ENCODE results near the gene ORC3.
A peak's percentile ranks its signal among the peaks of the same experiment; 100 is the strongest.

Gene ORC3

DNA sequence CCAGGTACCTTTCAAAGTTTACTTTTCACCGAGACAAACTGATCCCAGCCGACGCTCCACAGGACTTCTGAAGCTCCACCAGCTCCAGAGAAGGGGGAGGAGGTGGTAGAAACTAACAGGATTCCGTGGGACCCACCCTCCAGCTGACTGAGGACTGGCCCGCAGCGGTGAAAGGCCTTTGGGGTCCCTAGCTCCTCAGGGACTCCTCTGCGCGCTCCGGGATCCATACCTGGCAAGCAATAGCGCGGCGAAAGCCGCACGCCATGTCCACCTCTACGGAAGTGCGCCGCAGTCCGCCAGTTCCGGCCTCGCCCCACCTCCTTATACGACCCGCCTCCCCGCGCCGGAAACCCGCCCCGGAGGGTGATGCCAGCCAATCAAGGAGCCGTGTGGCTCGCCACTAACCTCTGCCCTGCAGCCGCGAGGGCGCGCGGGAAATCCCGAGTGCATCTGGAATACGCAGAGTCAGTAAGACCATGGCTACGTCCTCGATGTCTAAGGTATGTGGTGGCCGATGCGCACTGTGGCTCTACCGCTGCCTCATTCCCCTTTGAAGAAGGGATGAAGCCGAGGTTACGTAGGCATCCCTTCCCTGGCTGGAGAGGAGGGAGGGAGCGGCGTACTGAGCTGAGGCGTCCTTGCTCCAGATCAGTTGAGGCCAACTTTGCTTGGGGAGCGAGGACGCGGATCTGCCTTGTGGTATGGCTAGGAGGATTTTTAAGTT is at the start of gene ORC3, which contains the start of gene RARS2:
TSS of gene ORC3 (plus strand) at position 443 of the 724 bp plus-strand sequence. CDS start at position 477, 34 bp downstream.
TSS of gene RARS2 (minus strand) at position 295 of the 724 bp plus-strand sequence. CDS start at position 265, 30 bp downstream.
- DNase-seq (ENCODE audit: low spot score) (peak; percentile 78), FAIRE-seq (peak; percentile 21)

DNA sequence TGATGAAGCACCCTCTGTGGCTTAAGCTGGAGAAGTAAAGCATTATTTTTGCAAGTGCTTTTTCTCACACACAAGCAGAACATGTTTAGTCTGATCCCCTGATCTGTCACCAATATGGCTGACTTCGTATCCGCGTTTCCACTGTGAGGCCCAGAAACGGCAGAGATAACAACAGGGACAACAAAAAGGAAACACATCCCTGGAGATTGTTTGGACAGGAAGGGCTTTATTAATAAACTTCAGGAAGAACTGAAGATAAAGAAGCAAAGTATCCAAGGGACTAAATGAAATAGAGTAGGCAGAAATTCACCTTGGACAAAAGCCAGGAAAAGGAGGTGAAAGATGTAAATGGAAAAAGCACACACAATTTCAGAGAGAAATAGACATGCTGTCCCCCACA is 49.4 kb upstream of the ORC3 start:
- FAIRE-seq (no peak), DNase-seq (ENCODE audit: low spot score) (no peak)

DNA sequence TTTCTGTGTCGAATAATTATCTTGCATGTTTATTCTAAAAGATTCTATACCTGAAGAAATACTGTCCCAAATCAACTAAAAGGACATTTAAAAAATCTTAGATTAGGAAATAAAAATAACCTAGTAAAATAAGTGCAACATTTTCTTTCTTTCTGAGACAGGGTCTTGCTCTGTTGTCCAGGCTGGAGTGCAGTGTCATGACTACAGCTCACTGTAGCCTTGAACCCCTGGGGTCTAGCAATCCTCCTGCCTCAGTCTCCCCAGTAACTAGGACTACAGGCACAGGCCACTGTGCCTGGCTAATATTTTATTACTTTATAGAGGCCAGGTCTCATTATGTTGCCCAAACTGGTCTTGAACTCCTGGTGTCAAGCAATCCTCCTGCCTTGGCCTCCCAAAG is 48.9 kb upstream of the ORC3 start:
- FAIRE-seq (no peak), DNase-seq (ENCODE audit: low spot score) (no peak)

DNA sequence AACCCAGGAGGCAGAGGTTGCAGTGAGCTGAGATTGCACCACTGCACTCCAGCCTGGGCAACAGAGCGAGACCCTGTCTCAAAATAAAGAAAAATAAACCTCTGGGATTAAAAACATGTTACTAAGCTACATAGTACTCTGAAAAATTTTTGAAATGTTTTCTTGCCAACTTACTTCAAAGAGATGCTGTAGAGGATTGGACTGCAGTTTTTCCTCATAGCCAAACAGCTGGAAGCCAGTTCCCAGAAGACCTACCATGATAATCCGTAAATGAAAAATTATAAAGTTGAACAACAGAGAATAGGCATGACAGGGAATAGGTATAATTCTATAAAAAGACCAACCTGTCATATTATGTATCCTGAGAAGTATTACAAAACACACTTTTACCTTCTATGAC is 48.2 kb upstream of the ORC3 start:
- FAIRE-seq (no peak), DNase-seq (ENCODE audit: low spot score) (no peak)

DNA sequence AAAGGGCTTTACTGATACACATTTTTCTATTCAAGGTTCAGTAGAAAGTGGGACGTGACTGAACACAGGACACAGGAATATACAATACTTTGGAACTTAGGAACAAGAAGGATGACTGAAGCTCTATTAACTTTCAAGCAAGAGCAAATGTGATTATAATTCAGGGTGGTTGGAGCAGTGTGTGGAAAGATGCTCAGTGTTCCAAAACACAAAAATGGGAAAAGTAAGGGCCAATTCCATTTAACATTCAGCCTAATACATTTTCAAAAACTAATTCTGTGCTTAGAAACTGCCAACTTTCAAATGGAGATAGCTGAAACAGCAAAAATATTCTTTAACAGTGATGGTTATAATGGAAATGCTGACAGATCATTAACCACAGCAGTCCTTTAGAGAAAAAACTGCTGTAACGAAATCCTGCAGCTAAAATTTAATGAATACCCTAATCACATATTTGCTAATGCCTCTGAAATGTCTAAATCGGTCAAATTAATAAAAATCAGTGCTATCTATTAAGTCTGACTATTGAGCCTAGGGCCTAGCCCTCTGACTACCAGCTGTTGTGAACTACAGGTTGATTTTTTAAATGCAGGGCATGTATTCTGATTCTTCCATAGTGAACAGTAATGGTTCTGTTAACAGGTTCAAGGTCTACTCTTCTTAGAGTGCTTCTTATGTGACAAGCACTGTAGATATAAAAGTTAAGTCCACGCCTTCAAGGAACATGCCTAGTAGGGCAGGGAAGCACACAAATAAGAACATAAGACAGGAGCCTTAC is 46.0 kb upstream of the ORC3 start:
- no peak for FAIRE-seq
- no peak for DNase-seq (ENCODE audit: low spot score)

DNA sequence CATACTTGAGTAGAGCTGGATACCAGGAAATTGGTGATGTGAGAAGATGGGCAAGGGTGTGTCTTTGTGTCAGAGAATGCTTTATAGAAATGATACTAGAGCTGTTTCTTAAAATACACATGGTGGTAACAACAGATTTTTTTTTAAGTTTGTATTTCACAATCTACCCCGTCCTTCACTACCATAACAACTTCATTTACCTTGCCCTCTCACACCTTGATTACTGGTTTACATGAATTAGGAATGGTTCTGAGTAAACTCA is 45.5 kb upstream of the ORC3 start:
- FAIRE-seq (no peak), DNase-seq (ENCODE audit: low spot score) (no peak)

DNA sequence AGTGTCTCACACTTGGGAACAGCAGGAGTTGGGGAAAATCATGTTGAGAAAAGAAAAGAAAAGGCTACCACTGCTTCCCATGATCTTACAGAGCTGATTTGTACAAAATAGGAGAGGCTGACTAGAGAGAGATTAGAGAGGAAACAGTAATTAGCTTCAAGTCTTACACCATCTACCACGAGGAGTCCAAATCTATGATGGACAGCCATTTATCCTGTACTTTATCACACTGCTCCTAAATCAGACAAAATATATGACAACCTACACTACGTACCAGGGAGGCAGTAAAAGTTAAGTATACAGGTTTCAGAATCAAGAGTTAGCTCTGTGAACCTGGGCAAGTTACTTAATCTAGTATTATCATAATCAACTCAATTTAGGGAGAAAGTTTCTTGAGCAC is 38.1 kb upstream of the ORC3 start:
- DNase-seq (ENCODE audit: low spot score) (no peak), FAIRE-seq (no peak)

DNA sequence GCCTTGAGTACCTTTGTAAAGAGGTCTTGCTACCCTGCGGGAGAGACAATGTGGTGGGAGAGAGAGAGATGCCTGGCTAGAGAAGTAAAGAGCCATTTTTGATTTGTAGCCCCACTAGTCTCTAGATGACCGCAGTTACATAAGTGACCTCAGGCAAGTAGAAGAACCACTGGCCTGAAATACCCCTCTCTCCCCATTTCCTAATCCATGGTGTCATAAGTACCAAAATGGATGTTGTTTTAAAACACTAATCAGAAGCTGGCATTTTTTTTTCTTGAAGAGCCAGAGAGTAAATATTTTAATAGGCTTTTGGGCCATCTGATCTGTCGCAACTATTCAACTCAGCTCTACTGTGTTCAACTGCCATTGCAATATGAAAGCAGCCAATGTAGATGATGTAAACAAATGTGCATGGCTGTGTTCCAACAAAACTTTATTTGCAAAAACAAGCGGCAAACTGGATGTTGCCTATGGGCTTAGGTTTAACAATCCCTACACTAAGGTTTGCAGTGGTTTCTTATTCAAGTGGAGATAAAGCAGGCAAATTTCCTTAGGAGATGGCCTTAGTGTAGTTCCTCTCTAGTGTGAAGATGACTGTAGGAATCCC is 36.7 kb upstream of the ORC3 start:
- DNase-seq (ENCODE audit: low spot score) (no peak), FAIRE-seq (no peak)

DNA sequence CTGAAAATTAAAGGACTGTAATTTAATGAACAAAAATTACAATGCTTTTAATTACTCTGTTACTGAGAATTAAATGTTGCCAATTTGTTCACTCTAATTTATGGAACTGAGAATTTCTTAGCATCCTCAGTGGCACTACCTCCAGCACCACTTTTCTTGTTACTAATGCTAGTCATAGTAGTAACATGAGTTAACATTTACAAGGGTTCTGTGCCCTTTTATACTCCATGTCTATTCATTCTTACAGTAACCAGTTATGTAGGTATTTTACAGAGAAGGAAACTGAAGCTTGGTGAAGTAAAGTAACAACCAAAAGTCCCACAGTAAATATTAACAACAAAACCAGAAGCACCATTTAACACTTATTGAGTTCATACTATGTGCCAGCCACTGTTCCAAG is 34.4 kb upstream of the ORC3 start:
- no peak for FAIRE-seq
- DNase-seq (ENCODE audit: low spot score), result no peak

DNA sequence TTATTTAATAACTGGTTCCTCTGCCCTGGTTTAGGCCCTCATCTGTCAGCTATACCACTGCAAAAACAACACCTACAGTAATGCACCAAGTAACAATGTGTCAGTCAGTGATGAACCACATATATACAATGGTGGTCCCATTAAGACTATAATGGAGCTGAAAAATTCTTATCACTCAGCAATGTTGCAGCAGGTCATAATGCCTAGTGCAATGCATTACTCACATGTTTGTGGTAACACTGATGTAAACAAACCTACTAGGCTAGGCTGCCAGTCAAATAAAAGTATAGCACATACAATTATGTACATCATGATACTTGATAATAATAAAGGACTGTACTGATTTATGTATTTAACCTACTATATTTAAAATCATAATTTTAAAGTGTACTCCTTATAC is 31.5 kb upstream of the ORC3 start:
- no peak for FAIRE-seq

DNA sequence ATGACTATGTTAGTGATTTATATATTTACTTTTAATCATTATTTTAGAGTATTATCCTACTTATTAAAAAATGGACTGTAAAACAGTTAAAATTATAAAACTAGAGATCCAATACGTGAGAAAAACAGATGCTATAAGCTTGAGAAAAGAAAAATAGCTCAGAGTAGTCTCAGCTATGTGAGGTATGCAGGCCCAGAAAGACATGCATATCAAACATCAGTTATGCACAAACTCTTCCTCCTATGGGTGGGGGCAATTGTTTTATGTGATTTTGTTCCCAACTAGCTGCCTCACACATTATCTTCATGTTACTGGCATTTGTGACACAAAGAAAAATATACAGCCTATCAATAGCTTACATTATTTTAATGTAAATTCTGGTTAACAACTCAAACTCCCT is 28.9 kb upstream of the ORC3 start:
- no peak for DNase-seq (ENCODE audit: low spot score)
- FAIRE-seq, result no peak

More for the DNA sequence above, 31.5 kb upstream of the ORC3 start:
- DNase-seq (ENCODE audit: low spot score), result no peak

DNA sequence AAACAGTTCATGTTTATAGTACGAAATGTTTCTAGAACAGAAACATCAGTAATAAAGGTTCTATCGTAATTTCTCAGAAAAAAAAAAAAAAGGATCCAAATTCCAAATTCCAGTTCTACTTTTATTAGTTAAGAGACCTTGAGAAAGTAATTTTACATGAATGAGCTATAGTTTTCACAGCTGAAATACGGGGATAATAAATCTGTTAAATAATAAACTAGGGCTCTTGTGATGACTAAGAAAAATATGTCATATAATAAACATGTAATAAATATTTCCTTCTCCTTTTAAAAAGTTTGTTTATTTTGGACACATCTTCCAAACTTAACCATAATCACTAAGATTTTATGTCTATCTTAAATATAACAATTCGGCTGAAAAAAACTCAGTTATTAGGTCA is 17.9 kb upstream of the ORC3 start:
- no peak for FAIRE-seq
- DNase-seq (ENCODE audit: low spot score), result no peak

DNA sequence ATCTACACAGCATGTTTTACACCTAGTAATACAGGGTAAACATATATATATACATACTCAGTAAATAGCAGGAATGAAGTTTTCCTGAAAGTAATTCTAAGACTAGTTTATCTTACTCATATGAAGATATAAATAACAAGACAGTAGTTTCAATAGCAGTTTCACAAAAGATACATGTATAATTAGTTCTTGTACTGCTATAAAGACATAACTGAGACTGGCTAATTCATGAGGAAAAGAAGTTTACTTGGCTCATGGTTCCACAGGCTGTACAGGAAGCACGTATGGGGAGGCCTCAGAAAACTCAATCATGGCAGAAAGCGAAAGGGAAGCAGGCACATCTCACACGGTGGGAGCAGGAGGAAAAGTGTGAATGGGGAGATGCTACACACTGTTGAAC is 17.1 kb upstream of the ORC3 start:
- FAIRE-seq (no peak), DNase-seq (ENCODE audit: low spot score) (no peak)

DNA sequence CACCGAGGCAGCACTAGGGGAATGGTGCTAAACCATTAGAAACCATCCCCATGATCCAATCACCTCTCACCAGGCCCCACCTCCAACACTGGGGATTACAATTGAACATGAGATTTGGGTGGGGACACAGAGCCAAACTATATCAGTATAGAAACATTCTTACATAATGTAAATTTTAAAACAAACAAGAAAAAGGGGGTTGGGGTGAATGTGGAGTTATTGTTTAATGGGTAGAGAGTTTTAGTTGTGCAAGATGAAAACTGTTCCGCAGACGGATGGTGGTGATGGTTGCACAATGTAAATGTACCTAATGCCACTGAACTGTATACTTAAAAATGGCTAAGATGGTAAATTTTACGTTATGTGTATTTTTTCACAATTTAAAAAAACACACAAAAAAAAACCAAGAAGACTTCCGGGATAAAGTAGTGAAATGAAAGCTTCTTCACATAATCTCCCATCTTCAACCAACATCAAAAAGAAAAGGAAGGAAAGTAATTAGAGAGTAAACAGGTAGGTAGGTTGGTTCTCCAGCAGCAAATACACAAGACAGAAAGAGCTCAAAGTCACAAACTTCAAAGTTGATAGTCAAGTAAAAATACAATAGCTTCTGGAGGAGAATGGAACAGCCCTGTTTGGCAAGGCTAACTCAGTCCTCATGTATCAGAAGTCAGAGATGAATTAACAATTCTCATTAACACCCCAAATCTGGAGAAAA is 16.5 kb upstream of the ORC3 start:
- no peak for FAIRE-seq
- no peak for DNase-seq (ENCODE audit: low spot score)

DNA sequence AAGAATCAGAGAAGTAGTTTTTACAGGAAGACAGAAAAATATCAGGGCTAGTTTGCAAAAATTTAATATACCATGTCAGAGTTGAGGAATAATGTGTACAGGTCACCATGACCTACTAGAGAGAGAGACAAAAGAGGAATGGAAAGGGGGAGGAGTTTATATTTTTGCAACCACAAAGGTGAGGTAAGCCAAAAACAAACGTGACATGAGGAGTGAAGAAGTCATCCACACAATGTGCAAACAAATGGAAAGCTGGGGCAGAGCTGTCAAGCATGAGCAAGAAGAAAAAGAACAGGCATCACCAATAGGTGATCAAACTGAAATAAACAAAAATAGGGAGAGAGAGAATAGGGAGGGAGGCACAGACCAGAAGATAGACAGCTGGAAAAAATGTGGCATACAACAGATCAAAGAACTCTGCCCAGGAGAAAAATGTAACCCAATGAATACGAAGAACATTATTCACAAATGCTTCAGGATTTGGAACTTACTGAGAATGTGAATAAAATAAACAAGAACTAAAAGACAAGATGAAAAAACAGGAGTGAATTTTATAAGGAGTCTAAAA is 15.6 kb upstream of the ORC3 start:
- no peak for FAIRE-seq
- no peak for DNase-seq (ENCODE audit: low spot score)

DNA sequence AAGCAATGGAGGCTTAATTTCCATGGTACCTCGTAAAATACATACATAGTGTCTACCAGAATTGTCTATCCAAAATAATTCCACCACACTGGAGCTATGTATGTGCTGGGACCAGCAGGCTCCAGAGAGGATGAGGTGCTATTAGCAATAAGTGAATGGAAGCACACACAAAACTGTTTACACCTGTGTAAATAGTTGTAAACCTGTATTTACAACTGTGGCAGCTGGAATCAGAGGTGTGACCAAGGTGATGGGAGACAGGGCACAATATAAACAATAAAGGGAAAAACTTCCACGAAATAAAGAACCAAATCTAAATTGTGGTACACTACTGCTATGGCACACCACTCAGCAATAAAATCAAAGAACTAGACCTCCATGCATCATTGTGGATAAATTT is 14.5 kb upstream of the ORC3 start:
- no peak for FAIRE-seq

DNA sequence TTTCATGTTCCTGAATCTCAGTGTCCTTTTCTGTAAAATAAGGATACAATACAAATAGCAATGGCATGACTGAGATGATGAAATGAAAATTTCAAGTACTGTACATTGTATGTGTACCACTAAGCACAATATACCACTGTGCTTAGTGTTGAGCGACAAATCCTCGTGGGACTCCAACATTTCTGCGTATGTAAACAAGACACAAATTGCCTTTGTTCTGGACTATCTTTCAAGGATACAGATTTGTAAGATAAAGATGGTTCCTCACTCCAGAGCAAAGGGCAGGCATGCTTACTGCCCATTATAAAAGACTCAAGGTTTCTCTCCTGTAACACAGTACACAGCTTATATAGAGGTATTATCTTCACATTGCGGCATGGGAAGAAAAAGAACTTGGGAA is 6.1 kb upstream of the ORC3 start:
- FAIRE-seq (no peak), DNase-seq (ENCODE audit: low spot score) (no peak)

More for the DNA sequence above, 14.5 kb upstream of the ORC3 start:
- no peak for DNase-seq (ENCODE audit: low spot score)

DNA sequence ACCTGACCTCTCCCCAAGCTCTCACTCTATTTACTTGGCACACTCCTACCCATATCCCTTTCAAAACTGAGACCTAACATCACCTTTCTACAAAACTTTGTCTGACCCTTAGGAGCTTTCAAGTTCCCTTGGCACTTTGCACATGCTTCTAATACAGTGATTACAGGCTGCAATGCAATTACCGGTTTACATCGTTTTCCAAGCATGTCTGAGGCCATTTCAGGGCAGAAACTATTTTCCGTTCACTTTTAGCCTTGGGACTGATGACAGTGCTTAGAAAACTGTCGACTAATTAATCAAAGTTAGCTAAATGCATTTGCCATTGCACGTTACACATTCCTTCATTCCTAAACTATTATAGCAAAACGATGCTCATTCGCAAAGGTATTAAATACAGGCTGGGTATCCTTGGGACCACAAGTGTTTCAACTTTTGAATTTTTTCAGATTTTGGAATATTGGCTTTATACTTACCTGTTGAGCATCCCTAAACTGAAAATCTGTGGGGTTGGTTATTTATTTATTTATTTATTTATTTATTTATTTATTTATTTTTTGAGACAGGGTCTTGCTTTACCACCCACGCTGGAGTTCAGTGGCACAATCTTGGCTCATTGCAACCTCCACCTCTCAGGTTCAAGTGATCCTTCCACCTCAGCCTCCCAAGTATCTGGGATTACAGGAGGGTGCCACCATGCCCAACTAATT is 3.4 kb upstream of the ORC3 start:
- no peak for FAIRE-seq
- DNase-seq (ENCODE audit: low spot score), result no peak

DNA sequence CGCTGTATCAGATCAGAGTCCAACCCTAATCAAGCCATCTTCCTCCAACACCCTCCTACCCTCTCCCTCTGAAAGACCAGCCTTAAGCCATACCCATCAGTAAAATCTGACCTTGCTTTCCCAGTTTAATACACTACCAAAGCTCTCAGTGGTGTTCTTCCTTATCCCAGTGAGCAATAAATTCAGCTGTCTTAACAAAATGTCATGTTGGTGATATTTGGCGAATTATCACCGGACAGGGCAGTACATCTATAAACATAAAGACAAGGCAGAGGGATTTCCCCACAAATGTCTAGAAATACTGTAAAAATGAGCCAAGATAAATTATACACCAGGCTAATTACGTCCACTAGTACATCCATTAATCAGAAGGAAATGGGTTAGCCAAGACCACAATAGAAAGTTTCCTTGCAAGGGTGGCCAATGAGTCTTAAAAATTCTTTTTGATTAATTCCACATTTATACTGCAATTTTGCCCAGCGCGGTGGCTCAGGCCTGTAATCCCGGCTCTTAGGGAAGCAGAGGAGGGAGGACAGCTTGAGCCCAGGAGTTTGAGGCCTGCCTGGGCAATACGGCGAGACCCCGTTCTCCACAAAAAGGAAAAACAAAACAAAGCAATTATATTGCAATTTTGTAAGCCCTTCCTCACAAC is 1.1 kb upstream of the ORC3 start:
- no peak for FAIRE-seq

DNA sequence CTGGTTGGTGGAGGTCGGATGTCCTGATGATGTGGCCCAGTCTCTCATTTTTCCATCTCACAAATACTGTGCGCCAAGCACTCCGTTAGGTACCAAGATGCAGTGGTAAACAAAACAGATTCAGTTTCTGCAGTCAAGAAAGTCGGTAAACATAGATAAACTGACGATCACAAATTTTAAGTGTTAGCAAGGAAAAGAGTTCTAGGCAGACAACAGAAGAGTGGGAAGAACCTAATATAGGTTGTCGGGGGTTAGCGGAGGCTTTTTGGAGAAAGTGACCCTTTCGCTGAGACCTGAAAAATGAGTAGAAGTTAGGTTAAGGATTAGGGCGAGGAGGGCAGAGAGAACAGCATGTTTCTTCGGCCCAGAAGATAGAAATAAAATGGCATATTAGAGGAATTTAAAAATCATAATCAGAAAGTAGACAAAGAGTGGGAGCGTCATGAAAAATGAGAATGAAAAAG is 514 bp downstream of the ORC3 start:
- no peak for FAIRE-seq

More for the DNA sequence above, 1.1 kb upstream of the ORC3 start:
- no peak for DNase-seq (ENCODE audit: low spot score)

More for the DNA sequence above, 514 bp downstream of the ORC3 start:
- DNase-seq (ENCODE audit: low spot score), result no peak

Data from RCC 7860 (cell line).